T-cell (primary cell): ENCODE measurements around the gene GALR2. TPM values are rescaled to one million over a fixed set of nuclear protein-coding genes. Genes with fewer than 3 reads are reported as not detected.

Experiments used
- ATAC-seq, 4 experiments: fragments of 200-7000 bp in 3 of 4; fragments of 150-1000 bp in 1 of 4; cut with Tn5 transposase; replicated peaks in 1 of 4; 1 replicate in 3 of 4; 2 replicates in 1 of 4; pipeline ENCODE4 v1.10.0; 2021; ENCODE audit warnings: moderate library complexity in 3 of 4, mild to moderate bottlenecking in 2 of 4, moderate number of reproducible peaks in 1 of 4
- CTCF ChIA-PET, 2 donors: fragments of 300-600 bp; sonication (Branson Sonifier 250); formaldehyde crosslinking; loops; one replicate each; lab custom pipeline; 2022; ENCODE audit warnings: antibody characterized with exemption in 2 of 2; lab: Charles Lee
- POLR2A ChIA-PET, 2 donors: fragments of 300-600 bp; sonication (Branson Sonifier 250); formaldehyde crosslinking; loops; one replicate each; lab custom pipeline; 2022; ENCODE audit warnings: antibody characterized with exemption in 2 of 2; lab: Charles Lee
- DNase-seq, 35 experiments: peaks; one replicate each; pipeline versions ENCODE4 v3.0.0 to v3.0.0-alpha.2; 2013 to 2023
- H3K27ac ChIP-seq: one replicate; pipeline ENCODE4 v1.5.1; 2013; ENCODE audit warnings: low read length
- H3K27me3 ChIP-seq, 2 experiments: replicated peaks in 1 of 2; 1 replicate in 1 of 2; 2 replicates in 1 of 2; pipeline versions ENCODE4 v1.6.1 to v1.7.0; 2013; ENCODE audit warnings: low read length in 1 of 2, mixed read lengths in 1 of 2; ENCODE audit not compliant: control insufficient read depth in 2 of 2, insufficient read depth in 2 of 2; ENCODE audit errors: extremely low read depth in 1 of 2
- H3K36me3 ChIP-seq, 2 donors: 1 replicate in 1 of 2; 2 replicates in 1 of 2; pipeline versions ENCODE4 v1.6.1 to v1.7.0; 2013; ENCODE audit warnings: low read length in 1 of 2; ENCODE audit not compliant: control insufficient read depth in 2 of 2, insufficient read depth in 1 of 2; ENCODE audit errors: extremely low read depth in 1 of 2
- H3K4me1 ChIP-seq, 2 experiments: 1 replicate in 1 of 2; 2 replicates in 1 of 2; pipeline versions ENCODE4 v1.6.1 to v1.7.0; 2013; ENCODE audit warnings: low read length in 2 of 2, mixed read lengths in 1 of 2; ENCODE audit not compliant: insufficient read depth in 2 of 2, control insufficient read depth in 1 of 2; ENCODE audit errors: extremely low read depth in 1 of 2
- H3K4me3 ChIP-seq, 2 donors: 1 replicate in 1 of 2; 2 replicates in 1 of 2; pipeline versions ENCODE4 v1.5.1 to v1.7.0; 2013; ENCODE audit warnings: mild to moderate bottlenecking in 2 of 2, low read length in 1 of 2, moderate library complexity in 1 of 2; ENCODE audit not compliant: control insufficient read depth in 1 of 2; ENCODE audit errors: extremely low read depth in 1 of 2
- H3K9me3 ChIP-seq: 2 replicates; pipeline ENCODE4 v1.7.0; 2013
- H3K27ac Mint-ChIP-seq, 2 donors: one replicate each; pipeline ENCODE4 v1.8.0; 2020 to 2021; ENCODE audit warnings: mild to moderate bottlenecking in 2 of 2, mixed read lengths in 2 of 2
- H3K27me3 Mint-ChIP-seq, 2 donors: one replicate each; pipeline ENCODE4 v1.8.0; 2021 to 2022; ENCODE audit warnings: mixed read lengths in 2 of 2
- H3K36me3 Mint-ChIP-seq: one replicate; pipeline ENCODE4 v1.8.0; 2021; ENCODE audit warnings: mixed read lengths
- H3K4me1 Mint-ChIP-seq, 3 donors: one replicate each; pipeline ENCODE4 v1.8.0; 2020 to 2022; ENCODE audit warnings: mixed read lengths in 3 of 3, mild to moderate bottlenecking in 1 of 3
- H3K4me3 Mint-ChIP-seq, 3 donors: one replicate each; pipeline ENCODE4 v1.8.0; 2020 to 2022; ENCODE audit warnings: mild to moderate bottlenecking in 3 of 3, mixed read lengths in 3 of 3, moderate library complexity in 3 of 3
- H3K9me3 Mint-ChIP-seq, 3 donors: one replicate each; pipeline ENCODE4 v1.8.0; 2020 to 2022; ENCODE audit warnings: mixed read lengths in 3 of 3
- WGBS: methylation state at CpG from one replicate; pipeline ENCODE4 v1.1.5; 2013; ENCODE audit warnings: missing lambda C conversion rate; ENCODE audit not compliant: insufficient coverage; 5-methylcytosine and 5-hydroxymethylcytosine counted together
- total RNA-seq, 35 experiments: library from RNA in 6 of 35; stranded (reverse) in 6 of 35; fragments of 120-200 nt in 1 of 35; gene quantifications; one replicate each; pipeline versions ENCODE4 v1.2.1 to v1.2.4 and lab custom pipeline; 2013 to 2026

The GALR2 gene
- total RNA-seq, 5 donors from 2014 or later (not counting 1 experiment from before 2014, with no cell fraction given) = 0.20 to 1.3 (median 0.73) TPM; not detected in 2

GRCh38 chr17:76081295-76082210 lies 7.0 kb downstream of the GALR2 start:
- ChIA-PET CTCF (no interaction called here), POLR2A (interaction anchor here in 1 of 2 donors (0.6 kb wide), 1 partner anchor 18 kb away, joined by 4 read pairs; no protein-coding TSS in a partner anchor)
- no peak overlapping the region for H3K4me3 Mint-ChIP-seq
- ATAC-seq (no peak), DNase-seq (no peak)
- H3K9me3 Mint-ChIP-seq = no peaks in the 10 kb centered on the region
- H3K27ac Mint-ChIP-seq = peak overlapping the region in 1 of 2 donors; percentile 61
- peaks cover 2 to 35% of the 10 kb centered on the region in 2 experiments for H3K27me3 ChIP-seq
- no peak overlapping the region for H3K4me3 ChIP-seq
- 91% methylated on average over 22 of the region's 27 CpGs for WGBS
- peaks cover 5 to 34% of the 10 kb centered on the region in 2 experiments for H3K4me1 ChIP-seq
- peaks cover 3 to 16% of the 10 kb centered on the region in 2 donors for H3K27me3 Mint-ChIP-seq
- H3K9me3 ChIP-seq = no peaks in the 10 kb centered on the region
- H3K36me3 Mint-ChIP-seq = peaks cover 5% of the 10 kb centered on the region
- H3K4me1 Mint-ChIP-seq = peaks cover 27 to 37% (median 36%) of the 10 kb centered on the region in 3 donors
- peaks cover 11 to 40% of the 10 kb centered on the region in 2 donors for H3K36me3 ChIP-seq
- no peak overlapping the region for H3K27ac ChIP-seq

GRCh38 chr17:76082326-76083251 lies 8.0 kb downstream of the GALR2 start:
- H3K27ac Mint-ChIP-seq = no peak overlapping the region

GRCh38 chr17:76083536-76084182 lies 9.1 kb downstream of the GALR2 start:
- H3K27ac Mint-ChIP-seq = no peak overlapping the region
- CTCF ChIA-PET = no interaction called here
- POLR2A ChIA-PET = no interaction called here

More at GRCh38 chr17:76082326-76083251, 8.0 kb downstream of the GALR2 start:
- H3K9me3 ChIP-seq = no peaks in the 10 kb centered on the region
- ChIA-PET CTCF (no interaction called here), POLR2A (no interaction called here)
- peaks cover 3 to 23% of the 10 kb centered on the region in 2 experiments for H3K4me1 ChIP-seq
- peaks cover 19 to 50% of the 10 kb centered on the region in 2 donors for H3K36me3 ChIP-seq
- no peaks in the 10 kb centered on the region for H3K9me3 Mint-ChIP-seq
- WGBS = 93% methylated on average over 12 of the region's 20 CpGs
- no peak for DNase-seq
- no peak overlapping the region for H3K4me3 ChIP-seq
- H3K27me3 ChIP-seq = peaks cover 2 to 25% of the 10 kb centered on the region in 2 experiments
- H3K4me1 Mint-ChIP-seq = peaks cover 19 to 27% (median 27%) of the 10 kb centered on the region in 3 donors
- peaks cover 0 to 7% of the 10 kb centered on the region in 2 donors for H3K27me3 Mint-ChIP-seq
- no peak overlapping the region for H3K4me3 Mint-ChIP-seq
- no peak for ATAC-seq
- H3K36me3 Mint-ChIP-seq = peaks cover 5% of the 10 kb centered on the region
- no peak overlapping the region for H3K27ac ChIP-seq

GRCh38 chr17:76085066-76085730 lies 10.6 kb downstream of the GALR2 start:
- CTCF ChIA-PET = no interaction called here
- no peak for ATAC-seq
- no peaks in the 10 kb centered on the region for H3K27me3 ChIP-seq
- H3K4me3 ChIP-seq = no peak overlapping the region
- WGBS = 93% methylated on average over 7 of the region's 17 CpGs
- no peaks in the 10 kb centered on the region for H3K27me3 Mint-ChIP-seq
- no peak overlapping the region for H3K27ac Mint-ChIP-seq
- H3K9me3 Mint-ChIP-seq = no peaks in the 10 kb centered on the region
- peaks cover 10% of the 10 kb centered on the region for H3K36me3 Mint-ChIP-seq
- no peak overlapping the region for H3K27ac ChIP-seq
- DNase-seq = no peak
- no peak overlapping the region for H3K4me3 Mint-ChIP-seq
- H3K4me1 ChIP-seq = peaks cover 0 to 2% of the 10 kb centered on the region in 2 experiments
- no peaks in the 10 kb centered on the region for H3K9me3 ChIP-seq
- POLR2A ChIA-PET = no interaction called here
- H3K36me3 ChIP-seq = peaks cover 24 to 76% of the 10 kb centered on the region in 2 donors
- peaks cover under 1 to 7% (median 6%) of the 10 kb centered on the region in 3 donors for H3K4me1 Mint-ChIP-seq

More at GRCh38 chr17:76083536-76084182, 9.1 kb downstream of the GALR2 start:
- Mint-ChIP-seq H3K36me3 (peaks cover 7% of the 10 kb centered on the region), H3K4me1 (peaks cover 15 to 21% (median 21%) of the 10 kb centered on the region in 3 donors), H3K4me3 (no peak overlapping the region), H3K27me3 (peaks cover 0 to 1% of the 10 kb centered on the region in 2 donors), H3K9me3 (no peaks in the 10 kb centered on the region)
- Histone ChIP-seq H3K27me3 (peaks cover 0 to 15% of the 10 kb centered on the region in 2 experiments), H3K27ac (no peak overlapping the region), H3K4me3 (no peak overlapping the region), H3K4me1 (peaks cover 3 to 18% of the 10 kb centered on the region in 2 experiments), H3K9me3 (no peaks in the 10 kb centered on the region), H3K36me3 (peaks cover 20 to 61% of the 10 kb centered on the region in 2 donors)
- 98% methylated on average over 5 of the region's 15 CpGs for WGBS
- no peak for DNase-seq
- no peak for ATAC-seq

DNA sequence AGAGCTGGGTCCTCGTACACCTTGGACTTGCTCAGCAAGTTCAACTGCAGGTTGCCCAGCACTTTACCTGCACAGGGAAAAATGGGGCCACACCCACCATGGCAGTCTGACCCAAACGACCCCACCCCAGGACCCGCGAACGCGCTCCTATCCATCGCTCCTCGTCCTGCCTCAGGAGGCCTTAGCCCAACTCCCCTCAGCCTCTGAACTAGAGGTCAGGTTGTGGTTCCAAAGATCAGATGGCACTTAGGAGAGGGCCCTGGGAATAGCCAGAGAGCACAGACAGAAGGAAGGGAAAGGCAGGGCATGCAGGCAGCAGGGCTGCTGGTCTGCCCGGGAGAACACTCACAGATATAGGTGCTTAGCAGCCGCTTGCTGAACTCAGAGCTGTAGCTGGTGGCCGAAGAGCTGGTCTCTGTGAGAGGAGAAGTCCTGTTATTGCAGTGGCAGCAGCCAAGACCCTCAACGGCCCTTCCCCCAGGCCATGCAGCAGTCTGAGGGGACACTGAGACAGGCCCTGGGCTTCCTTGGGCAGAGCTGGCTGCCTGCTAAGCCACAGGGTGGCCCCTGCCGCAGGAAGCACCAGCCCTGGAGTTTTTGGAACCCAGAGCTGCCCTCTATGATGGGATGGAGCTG lies 11.3 kb downstream of the GALR2 start:
- no peak for ATAC-seq
- H3K27me3 Mint-ChIP-seq = no peaks in the 10 kb centered on the region
- peaks cover 0 to 6% (median 4%) of the 10 kb centered on the region in 3 donors for H3K4me1 Mint-ChIP-seq
- Histone ChIP-seq H3K27ac (no peak overlapping the region), H3K36me3 (peaks cover 24 to 83% of the 10 kb centered on the region in 2 donors), H3K27me3 (no peaks in the 10 kb centered on the region), H3K4me1 (no peaks in the 10 kb centered on the region), H3K4me3 (no peak overlapping the region), H3K9me3 (no peaks in the 10 kb centered on the region)
- no peak overlapping the region for H3K4me3 Mint-ChIP-seq
- CTCF ChIA-PET = no interaction called here
- no peak overlapping the region for H3K27ac Mint-ChIP-seq
- POLR2A ChIA-PET = no interaction called here
- H3K9me3 Mint-ChIP-seq = no peaks in the 10 kb centered on the region
- DNase-seq = no peak
- H3K36me3 Mint-ChIP-seq = peaks cover 10% of the 10 kb centered on the region
- WGBS = 90% methylated on average over 4 of the region's 13 CpGs
